H9 (cell line): ENCODE data around the gene AXIN2. TPM values are rescaled to one million over a fixed set of nuclear protein-coding genes. Genes with fewer than 3 reads are reported as not detected.

ENCODE experiments used
- DNase-seq: peaks from one replicate; pipeline ENCODE4 v3.0.0-alpha.2; 2017
- H2AFZ ChIP-seq: one replicate; pipeline ENCODE4 v1.6.1; 2013; ENCODE audit warnings: mild to moderate bottlenecking, low read length, control low read depth, moderate library complexity
- H2AK5ac ChIP-seq: 2 replicates; pipeline ENCODE4 v1.6.1; 2013; ENCODE audit warnings: low read length, control low read depth, mixed read lengths; ENCODE audit not compliant: insufficient read length
- H2BK120ac ChIP-seq: one replicate; pipeline ENCODE4 v1.6.1; 2013; ENCODE audit warnings: low read depth, mild to moderate bottlenecking, low read length, control low read depth, inconsistent platforms; ENCODE audit not compliant: poor library complexity, severe bottlenecking
- H2BK12ac ChIP-seq: 2 replicates; pipeline ENCODE4 v1.6.1; 2013; ENCODE audit warnings: low read length, control low read depth, mixed read lengths, low read depth; ENCODE audit not compliant: insufficient read length
- H2BK15ac ChIP-seq: 2 replicates; pipeline ENCODE4 v1.6.1; 2013; ENCODE audit warnings: low read depth, low read length, control low read depth
- H2BK20ac ChIP-seq: one replicate; pipeline ENCODE4 v1.6.1; 2013; ENCODE audit warnings: low read depth, mild to moderate bottlenecking, low read length, control low read depth, inconsistent platforms; ENCODE audit not compliant: poor library complexity, severe bottlenecking
- H2BK5ac ChIP-seq: 2 replicates; pipeline ENCODE4 v1.6.1; 2013; ENCODE audit warnings: low read length, control low read depth, mixed read lengths; ENCODE audit not compliant: insufficient read length
- H3K14ac ChIP-seq: 2 replicates; pipeline ENCODE4 v1.6.1; 2013; ENCODE audit warnings: low read length, control low read depth; ENCODE audit not compliant: insufficient read depth
- H3K18ac ChIP-seq: 2 replicates; pipeline ENCODE4 v1.6.1; 2013; ENCODE audit warnings: low read depth, mild to moderate bottlenecking, mixed read lengths, low read length, control low read depth; ENCODE audit not compliant: insufficient read length
- H3K23ac ChIP-seq: 2 replicates; pipeline ENCODE4 v1.6.1; 2013; ENCODE audit warnings: low read length, control low read depth, mixed read lengths, low read depth; ENCODE audit not compliant: insufficient read length
- H3K23me2 ChIP-seq: 2 replicates; pipeline ENCODE4 v1.6.1; 2013; ENCODE audit warnings: low read depth, mild to moderate bottlenecking, mixed read lengths, low read length, control low read depth; ENCODE audit not compliant: insufficient read length, poor library complexity, severe bottlenecking
- H3K27ac ChIP-seq: 2 replicates; pipeline ENCODE4 v1.5.1; 2013; ENCODE audit warnings: low read length, control low read depth, mixed read lengths, low read depth; ENCODE audit not compliant: insufficient read length
- H3K27me3 ChIP-seq: 2 replicates; pipeline ENCODE4 v1.6.1; 2013; ENCODE audit warnings: low read length, control low read depth, inconsistent platforms; ENCODE audit not compliant: insufficient read depth
- H3K4ac ChIP-seq: 2 replicates; pipeline ENCODE4 v1.6.1; 2013; ENCODE audit warnings: low read depth, mild to moderate bottlenecking, control low read depth, inconsistent platforms, low read length, moderate library complexity
- H3K4me1 ChIP-seq: 2 replicates; pipeline ENCODE4 v1.6.1; 2013; ENCODE audit warnings: low read length, control low read depth, inconsistent platforms; ENCODE audit not compliant: insufficient read depth
- H3K4me2 ChIP-seq: 2 replicates; pipeline ENCODE4 v1.6.1; 2013; ENCODE audit warnings: low read length, control low read depth, mixed read lengths; ENCODE audit not compliant: insufficient read length, insufficient read depth
- H3K56ac ChIP-seq: 2 replicates; pipeline ENCODE4 v1.6.1; 2013; ENCODE audit warnings: low read depth, mild to moderate bottlenecking, mixed read lengths, low read length, control low read depth; ENCODE audit not compliant: insufficient read length
- H3K79me1 ChIP-seq: 2 replicates; pipeline ENCODE4 v1.6.1; 2013; ENCODE audit warnings: low read depth, mild to moderate bottlenecking, moderate library complexity, low read length, control low read depth, inconsistent platforms; ENCODE audit not compliant: insufficient read depth, poor library complexity, severe bottlenecking
- H3K79me2 ChIP-seq: 2 replicates; pipeline ENCODE4 v1.6.1; 2013; ENCODE audit warnings: low read length, control low read depth, inconsistent platforms; ENCODE audit not compliant: insufficient read depth
- H3K9ac ChIP-seq: 2 replicates; pipeline ENCODE4 v1.6.1; 2013; ENCODE audit warnings: low read length, control low read depth, mixed read lengths; ENCODE audit not compliant: insufficient read length; ENCODE audit errors: extremely low read depth
- H3K9me3 ChIP-seq: one replicate; pipeline ENCODE4 v1.6.1; 2013; ENCODE audit warnings: low read depth, low read length, inconsistent platforms; ENCODE audit not compliant: control insufficient read depth
- H3T11ph ChIP-seq: one replicate; pipeline ENCODE4 v1.6.1; 2013; ENCODE audit warnings: mild to moderate bottlenecking, low read length, control low read depth, inconsistent platforms
- H4K20me1 ChIP-seq: one replicate; pipeline ENCODE4 v1.6.1; 2013; ENCODE audit not compliant: control insufficient read depth, insufficient read length, insufficient read depth
- H4K5ac ChIP-seq: 2 replicates; pipeline ENCODE4 v1.6.1; 2013; ENCODE audit warnings: low read depth, mild to moderate bottlenecking, mixed read lengths, low read length, control low read depth; ENCODE audit not compliant: insufficient read length
- H4K8ac ChIP-seq: replicated peaks from 2 replicates; pipeline ENCODE4 v1.6.1; 2013; ENCODE audit warnings: low read length, control low read depth, mixed read lengths, low read depth; ENCODE audit not compliant: insufficient read length
- H4K91ac ChIP-seq: 2 replicates; pipeline ENCODE4 v1.6.1; 2013; ENCODE audit warnings: low read depth, mild to moderate bottlenecking, moderate library complexity, mixed read lengths, low read length, control low read depth; ENCODE audit not compliant: insufficient read length
- H3K27ac Mint-ChIP-seq, 3 experiments: 2 replicates in 2 of 3; 3 replicates in 1 of 3; pipeline ENCODE4 v1.8.0; 2020 to 2021; ENCODE audit warnings: mixed read lengths in 3 of 3, mild to moderate bottlenecking in 1 of 3, moderate library complexity in 1 of 3
- H3K27me3 Mint-ChIP-seq: 2 replicates; pipeline ENCODE4 v1.8.0; 2021; ENCODE audit warnings: low read depth, mild to moderate bottlenecking, moderate library complexity, mixed read lengths
- H3K36me3 Mint-ChIP-seq, 3 experiments: 2 replicates in 2 of 3; 3 replicates in 1 of 3; pipeline ENCODE4 v1.8.0; 2020 to 2021; ENCODE audit warnings: low read depth in 3 of 3, mixed read lengths in 3 of 3; ENCODE audit not compliant: insufficient read depth in 1 of 3
- H3K4me1 Mint-ChIP-seq, 2 experiments: 2 replicates each; pipeline ENCODE4 v1.8.0; 2020; ENCODE audit warnings: mixed read lengths in 2 of 2
- H3K4me3 Mint-ChIP-seq, 2 experiments: 2 replicates in 1 of 2; 3 replicates in 1 of 2; pipeline ENCODE4 v1.8.0; 2020 to 2021; ENCODE audit warnings: mild to moderate bottlenecking in 2 of 2, mixed read lengths in 2 of 2, moderate library complexity in 1 of 2
- H3K9me3 Mint-ChIP-seq, 2 experiments: 2 replicates in 1 of 2; 3 replicates in 1 of 2; pipeline ENCODE4 v1.8.0; 2020; ENCODE audit warnings: mild to moderate bottlenecking in 2 of 2, mixed read lengths in 2 of 2, moderate library complexity in 1 of 2
- WGBS: extraction: QIAGEN DNeasy Blood & Tissue Kit; methylation state at CpG from one replicate; pipeline ENCODE4 v1.1.7; 2013; ENCODE audit warnings: missing lambda C conversion rate, low lambda C conversion rate, mixed read lengths; ENCODE audit not compliant: insufficient read length; ENCODE audit errors: extremely low coverage; 5-methylcytosine and 5-hydroxymethylcytosine counted together
- total RNA-seq: library from RNA; stranded (reverse); gene quantifications from 2 replicates; pipeline ENCODE4 v1.2.1, GENCODE V29; 2021
- TF ChIP-seq, protein P1 (sequence below): fragments of 200-600 bp; sonication (generic); conservative IDR thresholded peaks from 3 replicates; pipeline ENCODE4 v1.8.0; 2021; ENCODE audit warnings: antibody characterized with exemption, mild to moderate bottlenecking

AXIN2 gene
- total RNA-seq, 1 experiment from 2014 or later: 35.0 TPM

- H3T11ph ChIP-seq: no peak overlapping the region
- H2BK12ac ChIP-seq: no peak overlapping the region
- H3K9ac ChIP-seq: no peak overlapping the region
- H3K14ac ChIP-seq: no peak overlapping the region
- H2BK15ac ChIP-seq: no peak overlapping the region
- H3K79me2 ChIP-seq: no peaks in the 10 kb centered on the region
- H3K4me1 ChIP-seq: peaks cover 7% of the 10 kb centered on the region; the same call in 1 of the 2 replicates
- H3K27me3 Mint-ChIP-seq: peaks cover 17% of the 10 kb centered on the region
- DNase-seq: no peak
- H3K27me3 ChIP-seq: no peaks in the 10 kb centered on the region; the same call in 1 of the 2 replicates
- H2BK20ac ChIP-seq: no peak overlapping the region
- no peak overlapping the region for H3K27ac Mint-ChIP-seq
- no peak overlapping the region for H4K91ac ChIP-seq
- H3K23ac ChIP-seq: no peak overlapping the region
- no peak overlapping the region for H3K27ac ChIP-seq
- no peaks in the 10 kb centered on the region for H3K36me3 Mint-ChIP-seq
- H2BK120ac ChIP-seq: no peak overlapping the region
- no peaks in the 10 kb centered on the region for H3K9me3 ChIP-seq
- no peak overlapping the region for H3K56ac ChIP-seq
- no peak overlapping the region for H3K18ac ChIP-seq
- peaks cover 57 to 59% of the 10 kb centered on the region in 2 experiments for H3K4me1 Mint-ChIP-seq
- TF ChIP-seq, protein P1, sequence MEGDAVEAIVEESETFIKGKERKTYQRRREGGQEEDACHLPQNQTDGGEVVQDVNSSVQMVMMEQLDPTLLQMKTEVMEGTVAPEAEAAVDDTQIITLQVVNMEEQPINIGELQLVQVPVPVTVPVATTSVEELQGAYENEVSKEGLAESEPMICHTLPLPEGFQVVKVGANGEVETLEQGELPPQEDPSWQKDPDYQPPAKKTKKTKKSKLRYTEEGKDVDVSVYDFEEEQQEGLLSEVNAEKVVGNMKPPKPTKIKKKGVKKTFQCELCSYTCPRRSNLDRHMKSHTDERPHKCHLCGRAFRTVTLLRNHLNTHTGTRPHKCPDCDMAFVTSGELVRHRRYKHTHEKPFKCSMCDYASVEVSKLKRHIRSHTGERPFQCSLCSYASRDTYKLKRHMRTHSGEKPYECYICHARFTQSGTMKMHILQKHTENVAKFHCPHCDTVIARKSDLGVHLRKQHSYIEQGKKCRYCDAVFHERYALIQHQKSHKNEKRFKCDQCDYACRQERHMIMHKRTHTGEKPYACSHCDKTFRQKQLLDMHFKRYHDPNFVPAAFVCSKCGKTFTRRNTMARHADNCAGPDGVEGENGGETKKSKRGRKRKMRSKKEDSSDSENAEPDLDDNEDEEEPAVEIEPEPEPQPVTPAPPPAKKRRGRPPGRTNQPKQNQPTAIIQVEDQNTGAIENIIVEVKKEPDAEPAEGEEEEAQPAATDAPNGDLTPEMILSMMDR: no peak
- no peak overlapping the region for H3K4me2 ChIP-seq
- no peak overlapping the region for H3K4me3 Mint-ChIP-seq
- H3K23me2 ChIP-seq: peaks cover 3% of the 10 kb centered on the region
- H3K4ac ChIP-seq: no peak overlapping the region
- no peaks in the 10 kb centered on the region; a peak in 1 of 5 replicates for H3K9me3 Mint-ChIP-seq
- H3K79me1 ChIP-seq: no peaks in the 10 kb centered on the region
- H4K20me1 ChIP-seq: no peaks in the 10 kb centered on the region
- no peak overlapping the region for H4K8ac ChIP-seq
- no peak overlapping the region for H2BK5ac ChIP-seq
- no CpG with 5 or more reads among the region's 8 CpGs for WGBS
- H2AFZ ChIP-seq: no peak overlapping the region
- H4K5ac ChIP-seq: no peak overlapping the region
- no peak overlapping the region for H2AK5ac ChIP-seq
Measured at GRCh38 chr17:65568918-65569317, 7.5 kb upstream of the AXIN2 start.
